Uterus (tissue), 4 donors: ENCODE measurements around the gene PHF12. TPM values are rescaled to one million over a fixed set of nuclear protein-coding genes. Genes with fewer than 3 reads are reported as not detected.

Experiments
- DNase-seq, 2 donors: peaks; one replicate each; pipeline ENCODE4 v3.0.0-alpha.2; 2019 to 2020
- H3K27ac ChIP-seq, 2 donors: fragments of 200-600 bp; sonication (generic); 1 replicate in 1 of 2; 2 replicates in 1 of 2; pipeline ENCODE4 v1.5.1; 2016 to 2018
- H3K27me3 ChIP-seq, 2 donors: fragments of 200-600 bp; sonication (generic); one replicate each; pipeline ENCODE4 v1.5.1; 2018 to 2019; ENCODE audit warnings: control low read depth in 1 of 2
- H3K36me3 ChIP-seq, 2 donors: fragments of 200-600 bp; sonication (generic); one replicate each; pipeline ENCODE4 v1.5.1; 2019; ENCODE audit warnings: control low read depth in 1 of 2
- H3K4me1 ChIP-seq, 2 donors: fragments of 200-600 bp; sonication (generic); one replicate each; pipeline ENCODE4 v1.5.1; 2018 to 2019; ENCODE audit warnings: control low read depth in 1 of 2
- H3K4me3 ChIP-seq, 2 donors: fragments of 200-600 bp; sonication (generic); 1 replicate in 1 of 2; 2 replicates in 1 of 2; pipeline ENCODE4 v1.5.1; 2018 to 2019; ENCODE audit warnings: mild to moderate bottlenecking in 1 of 2
- H3K9me3 ChIP-seq, 2 donors: fragments of 200-600 bp; sonication (generic); one replicate each; pipeline ENCODE4 v1.5.1; 2019; ENCODE audit warnings: control low read depth in 1 of 2
- POLR2A ChIP-seq, 2 donors: fragments of 450-650 bp; IDR thresholded peaks; one replicate each; pipeline ENCODE4 v1.6.1; 2016; ENCODE audit warnings: antibody characterized with exemption in 2 of 2, mild to moderate bottlenecking in 1 of 2, moderate library complexity in 1 of 2
- intact Hi-C: fragments of 100-400 bp; cut with DNase I; formaldehyde crosslinking; loops from one replicate; pipeline ENCODE4 v1.15.1; 2023; ENCODE audit warnings: low total_unique reads
- total RNA-seq, 4 donors: library from RNA; depleted of rRNA in 3 of 4; stranded (reverse); fragments of >200 nt in 3 of 4; gene quantifications; one replicate each; pipeline versions ENCODE4 v1.1.0 to v1.2.4, GENCODE V29; 2014 to 2023
- TF ChIP-seq, protein P1 (sequence below), 4 experiments: fragments of 200-600 bp in 2 of 4; fragments of 450-650 bp in 2 of 4; sonication (generic) in 2 of 4; IDR thresholded peaks; one replicate each; pipeline ENCODE4 v1.5.1; 2016 to 2019; ENCODE audit warnings: antibody characterized with exemption in 4 of 4, mild to moderate bottlenecking in 2 of 4, moderate library complexity in 1 of 4
- donor health status: DM: yes; HTN: yes; CAD: no.

Gene PHF12
- total RNA-seq, 4 donors from 2014 or later, result 22.1 to 78.4 (median 55.2) TPM

GRCh38 chr17:28892024-28892423 lies 59.3 kb downstream of the PHF12 start:
- Histone ChIP-seq H3K4me3 (no peak overlapping the region), H3K4me1 (peaks cover 0 to 4% of the 10 kb centered on the region in 2 donors), H3K27me3 (no peaks in the 10 kb centered on the region), H3K9me3 (no peaks in the 10 kb centered on the region), H3K36me3 (no peaks in the 10 kb centered on the region), H3K27ac (no peak overlapping the region)
- TF ChIP-seq, protein P1, sequence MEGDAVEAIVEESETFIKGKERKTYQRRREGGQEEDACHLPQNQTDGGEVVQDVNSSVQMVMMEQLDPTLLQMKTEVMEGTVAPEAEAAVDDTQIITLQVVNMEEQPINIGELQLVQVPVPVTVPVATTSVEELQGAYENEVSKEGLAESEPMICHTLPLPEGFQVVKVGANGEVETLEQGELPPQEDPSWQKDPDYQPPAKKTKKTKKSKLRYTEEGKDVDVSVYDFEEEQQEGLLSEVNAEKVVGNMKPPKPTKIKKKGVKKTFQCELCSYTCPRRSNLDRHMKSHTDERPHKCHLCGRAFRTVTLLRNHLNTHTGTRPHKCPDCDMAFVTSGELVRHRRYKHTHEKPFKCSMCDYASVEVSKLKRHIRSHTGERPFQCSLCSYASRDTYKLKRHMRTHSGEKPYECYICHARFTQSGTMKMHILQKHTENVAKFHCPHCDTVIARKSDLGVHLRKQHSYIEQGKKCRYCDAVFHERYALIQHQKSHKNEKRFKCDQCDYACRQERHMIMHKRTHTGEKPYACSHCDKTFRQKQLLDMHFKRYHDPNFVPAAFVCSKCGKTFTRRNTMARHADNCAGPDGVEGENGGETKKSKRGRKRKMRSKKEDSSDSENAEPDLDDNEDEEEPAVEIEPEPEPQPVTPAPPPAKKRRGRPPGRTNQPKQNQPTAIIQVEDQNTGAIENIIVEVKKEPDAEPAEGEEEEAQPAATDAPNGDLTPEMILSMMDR (IDR thresholded peaks at IDR 0.05), result no peak
- TF ChIP-seq POLR2A (IDR thresholded peaks at IDR 0.05), result no peak
- intact Hi-C loops, result loop anchor here (10.0 kb wide), 1 partner anchor 127 kb away; no protein-coding TSS in a partner anchor
- DNase-seq, result no peak

GRCh38 chr17:28891201-28891600 lies 60.1 kb downstream of the PHF12 start:
- Histone ChIP-seq H3K27me3 (no peaks in the 10 kb centered on the region), H3K4me1 (no peaks in the 10 kb centered on the region), H3K4me3 (no peak overlapping the region), H3K9me3 (no peaks in the 10 kb centered on the region), H3K36me3 (no peaks in the 10 kb centered on the region), H3K27ac (peak overlapping the region in 1 of 2 donors; percentile 1)
- TF ChIP-seq POLR2A (IDR thresholded peaks at IDR 0.05), result no peak
- TF ChIP-seq, protein P1 (IDR thresholded peaks at IDR 0.05), result no peak
- intact Hi-C loops, result loop anchor here (10.0 kb wide), 1 partner anchor 126 kb away; no protein-coding TSS in a partner anchor
- DNase-seq, result no peak

- no peak overlapping the region for H3K4me3 ChIP-seq
- TF ChIP-seq POLR2A (IDR thresholded peaks at IDR 0.05), result no peak
- TF ChIP-seq, protein P1 (IDR thresholded peaks at IDR 0.05), result no peak
- no peaks in the 10 kb centered on the region for H3K27me3 ChIP-seq
- H3K4me1 ChIP-seq, result no peaks in the 10 kb centered on the region
- no peak for DNase-seq
- H3K9me3 ChIP-seq, result no peaks in the 10 kb centered on the region
- H3K36me3 ChIP-seq, result no peaks in the 10 kb centered on the region
- intact Hi-C loops, result loop anchor here (10.0 kb wide), 1 partner anchor 125 kb away; no protein-coding TSS in a partner anchor
- no peak overlapping the region for H3K27ac ChIP-seq
These were observed 61.3 kb downstream of the PHF12 start for GRCh38 chr17:28889996-28890395.

DNA sequence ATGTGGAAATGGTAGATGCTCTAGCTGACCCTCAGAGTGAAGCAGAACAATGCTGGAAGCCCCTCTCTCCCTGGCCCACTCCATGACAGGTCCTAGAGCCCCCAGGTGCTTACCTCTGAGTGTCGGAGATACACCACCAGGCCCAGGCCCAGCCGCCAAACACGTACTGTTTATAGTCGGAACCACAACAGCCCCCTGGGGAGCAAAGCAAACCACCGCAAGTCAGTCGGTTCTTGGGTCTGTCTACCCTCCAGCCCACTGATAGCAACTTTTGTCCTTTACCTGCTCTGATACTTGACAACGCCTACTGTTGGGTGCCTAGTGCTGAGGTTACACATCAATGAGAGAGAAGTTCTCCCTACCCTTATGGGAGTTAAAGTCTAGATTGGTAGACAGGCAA lies 62.5 kb downstream of the PHF12 start:
- Histone ChIP-seq H3K27ac (no peak overlapping the region), H3K4me1 (no peaks in the 10 kb centered on the region), H3K27me3 (no peaks in the 10 kb centered on the region), H3K36me3 (no peaks in the 10 kb centered on the region), H3K9me3 (no peaks in the 10 kb centered on the region), H3K4me3 (no peak overlapping the region)
- DNase-seq, result no peak
- TF ChIP-seq, protein P1 (IDR thresholded peaks at IDR 0.05), result no peak
- no peak for TF ChIP-seq POLR2A (IDR thresholded peaks at IDR 0.05)
- intact Hi-C loops, result no loop called here

GRCh38 chr17:28887871-28888471 lies 63.3 kb downstream of the PHF12 start:
- Histone ChIP-seq H3K4me1 (no peaks in the 10 kb centered on the region), H3K27me3 (no peaks in the 10 kb centered on the region), H3K36me3 (no peaks in the 10 kb centered on the region), H3K27ac (no peak overlapping the region), H3K9me3 (no peaks in the 10 kb centered on the region), H3K4me3 (no peak overlapping the region)
- TF ChIP-seq, protein P1 (IDR thresholded peaks at IDR 0.05), result no peak
- no peak for TF ChIP-seq POLR2A (IDR thresholded peaks at IDR 0.05)
- intact Hi-C loops, result no loop called here
- DNase-seq, result no peak
